Aorta (tissue), 5 donors: ENCODE measurements around the gene FBXW11. TPM values are rescaled to one million over a fixed set of nuclear protein-coding genes. Genes with fewer than 3 reads are reported as not detected.
"Not testable (repeated sequence)": the region's sequence is repeated elsewhere in the genome, so short reads cannot be mapped to it uniquely, and the experiment has no call there.

Experiments used
- ATAC-seq: fragments of 200-7000 bp; cut with Tn5 transposase; one replicate; pipeline ENCODE4 v1.9.1; 2022; ENCODE audit warnings: moderate library complexity; ENCODE audit not compliant: low FRiP score
- DNase-seq, 2 donors: peaks; one replicate each; pipeline ENCODE4 v3.0.0-alpha.2; 2020
- H3K27ac ChIP-seq, 2 donors: one replicate each; pipeline ENCODE4 v1.5.1; 2013; ENCODE audit warnings: low read length in 2 of 2, mild to moderate bottlenecking in 2 of 2, moderate library complexity in 2 of 2, control low read depth in 1 of 2, inconsistent platforms in 1 of 2, low read depth in 1 of 2
- H3K27me3 ChIP-seq, 2 donors: one replicate each; pipeline ENCODE4 v1.6.1; 2013; ENCODE audit warnings: control low read depth in 1 of 2, low read length in 1 of 2, mild to moderate bottlenecking in 1 of 2, moderate library complexity in 1 of 2; ENCODE audit not compliant: insufficient read depth in 2 of 2, control insufficient read depth in 1 of 2
- H3K36me3 ChIP-seq, 2 donors: one replicate each; pipeline ENCODE4 v1.6.1; 2013; ENCODE audit warnings: control low read depth in 1 of 2, low read length in 1 of 2, mild to moderate bottlenecking in 1 of 2; ENCODE audit not compliant: insufficient read depth in 2 of 2, control insufficient read depth in 1 of 2
- H3K4me1 ChIP-seq, 2 donors: one replicate each; pipeline ENCODE4 v1.6.1; 2013; ENCODE audit warnings: low read length in 2 of 2, control low read depth in 1 of 2, mild to moderate bottlenecking in 1 of 2, moderate library complexity in 1 of 2; ENCODE audit not compliant: insufficient read depth in 2 of 2, control insufficient read depth in 1 of 2
- H3K4me3 ChIP-seq, 2 donors: one replicate each; pipeline ENCODE4 v1.5.1; 2013; ENCODE audit warnings: low read length in 2 of 2, control low read depth in 1 of 2, mild to moderate bottlenecking in 1 of 2
- H3K9me3 ChIP-seq: one replicate; pipeline ENCODE4 v1.6.1; 2013; ENCODE audit warnings: mild to moderate bottlenecking, low read length; ENCODE audit not compliant: control insufficient read depth
- WGBS, 2 donors: extraction: QIAGEN DNeasy Blood & Tissue Kit; methylation state at CpG; one replicate each; pipeline ENCODE4 v1.1.7; 2013; 5-methylcytosine and 5-hydroxymethylcytosine counted together
- intact Hi-C, 2 donors: fragments of 100-400 bp; cut with DNase I; formaldehyde crosslinking; loops; one replicate each; pipeline versions ENCODE4 v1.14.2 to v1.15.0; 2022
- polyA plus RNA-seq, 2 donors: library from polyadenylated mRNA; stranded (reverse); fragments of 200-250 nt; gene quantifications; one replicate each; pipeline ENCODE4 v1.2.3, GENCODE V29; 2013
- total RNA-seq, 2 donors: library from RNA; stranded (reverse); fragmentation: NEBNext Ultra II Directional; extraction: Animal tissue kit (Norgen Biotek cat#: 25700); gene quantifications; one replicate each; pipeline ENCODE4 v1.2.1, GENCODE V29; 2021
- donor health status: healthy with polysubstance abuse.
- donor health status: Bipolar disorder and iron deficiency.
- donor health status: DM: no; HTN: no; CAD: no.
- donor health status: DM: no; HTN: no; CAD: no.
- donor health status: DM: yes; HTN: yes; CAD: no.

Gene FBXW11
- total and polyA plus RNA-seq, 4 donors: 13.5 to 64.0 (median 40.9) TPM

DNA sequence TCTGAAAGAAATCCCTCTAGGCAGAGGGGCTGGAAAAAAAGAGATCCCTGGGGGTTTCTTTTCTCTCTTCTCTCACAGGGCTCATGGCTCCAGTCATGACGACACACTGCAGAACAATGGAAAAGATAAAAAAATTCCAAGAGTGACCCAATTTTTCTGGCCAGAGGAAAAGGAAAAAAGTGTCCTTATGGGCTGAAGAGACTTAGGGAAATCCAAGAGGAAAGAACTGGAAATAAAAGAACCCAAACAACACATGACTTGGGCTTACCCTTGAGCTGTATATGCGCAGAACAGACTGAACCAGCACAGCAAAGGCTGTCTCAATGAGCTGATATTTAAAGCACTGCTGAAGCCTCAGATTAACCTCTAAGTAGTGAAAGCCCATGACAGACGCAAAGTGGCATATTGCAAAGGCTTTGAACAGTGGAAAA is 118.4 kb downstream of the FBXW11 start:
- intact Hi-C loops: no loop called here
- Histone ChIP-seq H3K27me3 (no peaks in the 10 kb centered on the region), H3K9me3 (no peaks in the 10 kb centered on the region), H3K4me3 (no peak overlapping the region), H3K27ac (no peak overlapping the region), H3K36me3 (no peaks in the 10 kb centered on the region), H3K4me1 (no peaks in the 10 kb centered on the region)
- ATAC-seq (peak; percentile 57), DNase-seq (no peak)
- WGBS, 2 donors: 62 to 66% methylated on average over 3 of the region's 3 CpGs

DNA sequence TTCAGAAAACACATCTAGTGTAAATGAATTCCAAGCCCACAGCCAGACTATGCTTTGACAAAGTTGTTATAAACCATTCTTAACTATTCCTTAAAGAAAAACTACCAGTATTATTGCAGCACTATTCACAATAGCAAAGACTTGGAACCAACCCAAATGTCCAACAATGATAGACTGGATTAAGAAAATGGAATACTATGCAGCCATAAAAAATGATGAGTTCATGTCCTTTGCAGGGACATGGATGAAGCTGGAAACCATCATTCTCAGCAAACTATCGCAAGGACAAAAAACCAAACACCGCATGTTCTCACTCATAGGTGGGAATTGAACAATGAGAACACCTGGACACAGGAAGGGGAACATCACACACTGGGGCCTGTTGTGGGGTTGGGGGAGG is 120.4 kb downstream of the FBXW11 start:
- DNase-seq, H3K4me3 ChIP-seq, ATAC-seq, H3K9me3 ChIP-seq, H3K36me3 ChIP-seq, H3K4me1 ChIP-seq, H3K27ac ChIP-seq, intact Hi-C loops, H3K27me3 ChIP-seq: not testable (repeated sequence)
- no CpG with 5 or more reads among the region's 2 CpGs for WGBS, 2 donors

DNA sequence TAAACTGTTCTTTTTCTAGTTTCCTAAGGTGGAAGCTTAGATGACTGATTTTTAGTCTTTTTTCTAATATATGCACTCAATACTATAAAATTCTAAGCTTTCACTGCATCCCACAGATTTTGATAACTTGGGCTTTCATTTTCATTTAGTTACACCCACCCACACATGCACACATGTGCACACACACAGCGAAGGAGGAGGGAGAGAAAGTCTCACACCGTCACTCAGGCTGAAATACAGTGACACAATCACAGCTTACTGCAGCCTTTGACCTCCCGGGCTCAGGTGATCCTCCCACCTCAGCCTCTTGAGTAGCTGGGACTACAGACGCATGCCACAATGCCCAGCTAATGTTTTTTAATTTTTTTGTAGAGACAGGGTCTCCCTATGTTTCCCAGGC is 124.3 kb downstream of the FBXW11 start:
- intact Hi-C loops: no loop called here
- Histone ChIP-seq H3K27me3 (no peaks in the 10 kb centered on the region), H3K4me1 (no peaks in the 10 kb centered on the region), H3K4me3 (no peak overlapping the region), H3K27ac (no peak overlapping the region), H3K36me3 (peaks cover 3 to 4% of the 10 kb centered on the region in 2 donors), H3K9me3 (no peaks in the 10 kb centered on the region)
- DNase-seq (no peak), ATAC-seq (no peak)
- WGBS, 2 donors: 84 to 92% methylated on average over 4 of the region's 4 CpGs

DNA sequence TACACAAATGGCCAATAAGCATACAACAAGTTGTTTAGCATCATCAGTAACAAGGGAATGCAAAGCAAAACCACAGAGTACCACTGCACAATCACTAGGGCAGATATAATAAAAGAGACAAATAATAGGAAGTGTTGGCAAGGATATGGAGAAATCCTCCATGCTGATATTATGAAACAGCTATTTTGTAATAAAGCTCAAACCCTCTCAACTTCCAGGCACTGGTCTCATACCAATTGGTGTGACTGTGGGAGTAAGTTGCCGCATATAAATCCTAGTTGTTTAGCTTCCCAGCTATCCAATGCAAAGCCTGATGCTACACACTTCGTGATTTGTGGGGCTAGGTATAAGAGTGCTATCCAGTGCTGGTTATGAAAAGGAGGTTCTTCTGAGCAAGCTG is 132.2 kb downstream of the FBXW11 start:
- Histone ChIP-seq H3K36me3 (peaks cover 11 to 14% of the 10 kb centered on the region in 2 donors), H3K27ac (no peak overlapping the region), H3K27me3 (no peaks in the 10 kb centered on the region), H3K4me3 (no peak overlapping the region), H3K4me1 (no peaks in the 10 kb centered on the region), H3K9me3 (no peaks in the 10 kb centered on the region)
- WGBS, 2 donors: 90 to 92% methylated on average over 2 of the region's 2 CpGs
- DNase-seq (no peak), ATAC-seq (no peak)
- intact Hi-C loops: no loop called here

DNA sequence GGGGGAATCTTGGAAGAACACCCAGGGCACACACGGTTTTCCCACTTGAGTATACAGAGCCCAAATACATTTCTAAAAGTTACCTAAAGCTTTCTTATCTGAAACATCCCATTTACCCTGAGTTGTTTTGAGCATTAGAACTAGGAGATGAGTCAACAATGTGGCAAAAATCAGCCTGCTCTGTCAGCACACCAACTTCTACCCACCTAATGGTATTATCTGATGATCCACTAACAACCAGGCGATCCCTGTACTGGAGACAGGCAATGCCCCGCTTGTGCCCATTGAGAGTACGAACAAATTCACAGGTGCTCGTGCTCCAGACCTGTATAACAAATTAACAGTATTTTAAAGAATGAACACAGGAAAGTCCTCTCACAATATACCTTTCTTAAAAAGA is 133.8 kb downstream of the FBXW11 start:
- no peaks in the 10 kb centered on the region for H3K27me3 ChIP-seq
- ATAC-seq (no peak), DNase-seq (no peak)
- H3K27ac ChIP-seq: no peak overlapping the region
- no peaks in the 10 kb centered on the region for H3K9me3 ChIP-seq
- intact Hi-C loops: no loop called here
- H3K36me3 ChIP-seq: peaks cover 11 to 14% of the 10 kb centered on the region in 2 donors
- 93 to 94% methylated on average over 5 of the region's 5 CpGs for WGBS, 2 donors
- no peak overlapping the region for H3K4me3 ChIP-seq
- H3K4me1 ChIP-seq: no peaks in the 10 kb centered on the region

DNA sequence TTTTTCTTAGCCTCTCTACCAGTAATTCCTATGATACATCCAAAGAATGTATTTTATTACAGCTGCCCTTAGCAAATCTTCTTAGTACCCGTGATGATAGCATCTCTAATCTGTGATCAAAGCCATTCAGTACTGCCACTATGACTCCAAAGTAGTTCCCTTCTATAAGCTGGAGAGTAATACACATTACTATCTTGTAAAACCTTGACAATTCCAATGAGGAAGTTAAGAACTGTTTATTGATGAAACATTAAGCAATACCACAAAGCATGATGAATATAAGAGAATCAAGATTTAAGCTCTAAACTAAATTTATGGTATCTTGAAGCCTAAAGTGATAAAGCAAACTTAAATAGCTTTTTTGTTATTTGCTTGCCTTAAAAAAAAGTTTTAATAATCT is 134.7 kb downstream of the FBXW11 start:
- ATAC-seq (no peak), DNase-seq (no peak)
- Histone ChIP-seq H3K36me3 (peaks cover 6 to 8% of the 10 kb centered on the region in 2 donors), H3K27me3 (no peaks in the 10 kb centered on the region), H3K9me3 (no peaks in the 10 kb centered on the region), H3K4me3 (no peak overlapping the region), H3K4me1 (no peaks in the 10 kb centered on the region), H3K27ac (no peak overlapping the region)
- WGBS, 2 donors: 91 to 94% methylated on average over 1 of the region's 1 CpG
- intact Hi-C loops: no loop called here

DNA sequence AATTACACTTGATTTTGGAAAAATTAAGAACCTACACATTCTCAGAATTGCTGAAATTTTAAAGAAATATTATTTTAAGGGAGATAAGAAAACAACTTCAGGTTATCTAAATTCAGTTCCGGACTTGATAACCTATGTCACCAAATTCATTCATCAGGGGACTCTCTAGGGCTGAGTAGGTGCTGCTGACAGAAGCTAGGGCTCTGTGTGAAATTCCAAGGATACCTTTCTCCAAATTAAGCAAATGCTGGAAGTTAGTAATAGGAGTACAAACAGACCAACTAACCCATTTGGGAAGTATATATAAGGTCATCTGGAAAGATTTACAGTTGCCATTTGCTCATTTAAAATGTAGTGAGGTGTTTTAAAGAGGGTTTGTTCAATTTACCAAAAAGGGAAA is 136.5 kb downstream of the FBXW11 start:
- intact Hi-C loops: no loop called here
- H3K27me3 ChIP-seq: no peaks in the 10 kb centered on the region
- ATAC-seq (no peak), DNase-seq (no peak)
- H3K36me3 ChIP-seq: peaks cover 2 to 3% of the 10 kb centered on the region in 2 donors
- 41 to 53% methylated on average over 1 of the region's 1 CpG for WGBS, 2 donors
- no peaks in the 10 kb centered on the region for H3K4me1 ChIP-seq
- no peak overlapping the region for H3K4me3 ChIP-seq
- no peaks in the 10 kb centered on the region for H3K9me3 ChIP-seq
- no peak overlapping the region for H3K27ac ChIP-seq

DNA sequence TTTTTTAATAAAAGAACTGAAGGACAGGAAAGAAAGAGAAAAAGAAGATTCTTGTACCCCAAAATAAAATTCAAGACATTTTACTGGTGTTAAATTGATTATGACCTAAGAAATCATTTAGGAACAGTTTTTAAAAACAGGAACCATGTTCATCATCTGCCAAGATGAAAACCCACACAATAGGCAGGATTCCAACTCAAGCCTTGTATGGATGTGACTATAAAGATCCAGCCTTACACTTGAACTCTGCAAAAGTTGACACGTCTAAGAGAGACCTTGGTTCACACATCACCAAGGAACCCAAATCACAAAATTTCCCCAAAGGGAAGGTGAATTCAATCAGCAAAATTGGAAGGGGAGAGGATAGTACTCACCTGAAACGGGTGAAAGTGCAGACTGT is 138.2 kb downstream of the FBXW11 start:
- no peak overlapping the region for H3K4me3 ChIP-seq
- 49 to 54% methylated on average over 2 of the region's 2 CpGs for WGBS, 2 donors
- intact Hi-C loops: no loop called here
- peaks cover 2% of the 10 kb centered on the region in 2 donors for H3K36me3 ChIP-seq
- H3K4me1 ChIP-seq: no peaks in the 10 kb centered on the region
- H3K27me3 ChIP-seq: no peaks in the 10 kb centered on the region
- DNase-seq (no peak), ATAC-seq (no peak)
- no peak overlapping the region for H3K27ac ChIP-seq
- H3K9me3 ChIP-seq: no peaks in the 10 kb centered on the region

DNA sequence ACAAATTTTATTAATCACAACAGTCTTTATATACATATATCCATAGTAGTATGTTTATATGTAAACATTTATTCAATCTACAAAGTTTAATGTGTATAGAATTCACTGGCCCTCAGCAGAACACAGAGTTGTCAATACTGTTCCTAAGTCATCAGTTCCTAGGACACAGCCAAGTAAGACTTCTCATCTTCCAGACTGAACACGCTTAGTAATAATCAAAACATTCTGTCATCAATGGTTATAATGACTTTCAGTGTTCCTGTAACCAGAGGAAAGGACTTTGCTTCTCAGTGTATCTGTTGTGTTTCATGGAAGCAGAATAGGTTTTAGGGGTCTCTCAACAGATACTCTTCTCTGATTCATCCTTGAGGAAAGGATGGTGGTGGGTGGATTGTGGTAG is 138.7 kb downstream of the FBXW11 start:
- no peak overlapping the region for H3K4me3 ChIP-seq
- peaks cover 0 to 2% of the 10 kb centered on the region in 2 donors for H3K36me3 ChIP-seq
- WGBS, 2 donors: 48 to 55% methylated on average over 1 of the region's 1 CpG
- intact Hi-C loops: no loop called here
- no peaks in the 10 kb centered on the region for H3K27me3 ChIP-seq
- H3K4me1 ChIP-seq: no peaks in the 10 kb centered on the region
- DNase-seq (no peak), ATAC-seq (no peak)
- no peak overlapping the region for H3K27ac ChIP-seq
- H3K9me3 ChIP-seq: no peaks in the 10 kb centered on the region
